ENCODE measurements around the gene RGS6. TPM values are rescaled to one million over a fixed set of nuclear protein-coding genes. Genes with fewer than 3 reads are reported as not detected.

RGS6 gene
- polyA plus RNA-seq, 3 donors: not detected

DNA sequence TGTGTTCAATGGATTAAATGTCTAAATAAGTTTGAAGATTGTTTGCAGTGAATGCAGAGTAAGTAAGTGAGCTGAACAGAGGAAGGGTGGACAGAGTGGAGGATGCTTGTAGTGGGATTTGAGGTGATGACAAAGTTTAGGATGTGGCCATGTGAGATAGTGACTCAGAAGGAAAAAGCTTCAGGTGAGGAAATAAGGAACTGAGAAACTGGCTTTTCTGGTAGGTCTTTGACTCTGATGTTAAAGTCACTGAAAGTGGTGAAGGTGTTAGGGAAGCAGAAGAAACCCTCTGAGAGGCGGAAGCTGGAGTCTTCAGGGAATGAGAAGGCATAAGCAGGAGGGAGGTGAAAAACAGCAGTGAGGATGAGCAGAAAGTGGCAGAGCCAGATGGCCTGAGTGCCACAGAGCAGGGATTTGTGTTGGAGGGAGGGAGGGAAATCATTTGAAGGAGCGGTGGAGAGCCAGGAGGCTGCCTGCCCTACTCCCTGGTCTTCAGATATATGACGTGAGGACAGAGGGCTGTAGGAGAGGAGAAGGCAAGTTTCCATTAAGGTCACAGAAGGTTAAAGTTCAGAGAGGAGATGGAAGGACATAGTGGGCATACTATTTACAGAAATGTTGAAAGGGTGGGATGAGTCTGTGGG is 24.8 kb downstream of the RGS6 start:
- H3K27ac Mint-ChIP-seq: no peak overlapping the region
- H4K20me1 ChIP-seq (ENCODE audit: insufficient read depth, low read length): no peaks in the 10 kb centered on the region
- intact Hi-C loops (cut with micrococcal nuclease): no loop called here
- H3K4me3 Mint-ChIP-seq: no peak overlapping the region
- no peak for DNase-seq
- H2AFZ ChIP-seq (ENCODE audit: insufficient read depth, low read depth, low read length, poor library complexity, severe bottlenecking): no peak overlapping the region
- H3K27me3 Mint-ChIP-seq (ENCODE audit: low read depth in 3 of 3): peaks cover 0 to 4% (median 3%) of the 10 kb centered on the region in 3 donors
- no peaks in the 10 kb centered on the region for H3K4me1 ChIP-seq (ENCODE audit: control insufficient read depth in 1 of 2, insufficient read depth in 2 of 2, low read length in 2 of 2)
- TF ChIP-seq, protein P1, sequence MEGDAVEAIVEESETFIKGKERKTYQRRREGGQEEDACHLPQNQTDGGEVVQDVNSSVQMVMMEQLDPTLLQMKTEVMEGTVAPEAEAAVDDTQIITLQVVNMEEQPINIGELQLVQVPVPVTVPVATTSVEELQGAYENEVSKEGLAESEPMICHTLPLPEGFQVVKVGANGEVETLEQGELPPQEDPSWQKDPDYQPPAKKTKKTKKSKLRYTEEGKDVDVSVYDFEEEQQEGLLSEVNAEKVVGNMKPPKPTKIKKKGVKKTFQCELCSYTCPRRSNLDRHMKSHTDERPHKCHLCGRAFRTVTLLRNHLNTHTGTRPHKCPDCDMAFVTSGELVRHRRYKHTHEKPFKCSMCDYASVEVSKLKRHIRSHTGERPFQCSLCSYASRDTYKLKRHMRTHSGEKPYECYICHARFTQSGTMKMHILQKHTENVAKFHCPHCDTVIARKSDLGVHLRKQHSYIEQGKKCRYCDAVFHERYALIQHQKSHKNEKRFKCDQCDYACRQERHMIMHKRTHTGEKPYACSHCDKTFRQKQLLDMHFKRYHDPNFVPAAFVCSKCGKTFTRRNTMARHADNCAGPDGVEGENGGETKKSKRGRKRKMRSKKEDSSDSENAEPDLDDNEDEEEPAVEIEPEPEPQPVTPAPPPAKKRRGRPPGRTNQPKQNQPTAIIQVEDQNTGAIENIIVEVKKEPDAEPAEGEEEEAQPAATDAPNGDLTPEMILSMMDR (IDR thresholded peaks at IDR 0.05): no peak
- H3K27ac ChIP-seq (ENCODE audit: low read depth in 1 of 2, low read length in 2 of 2): no peak overlapping the region
- no peaks in the 10 kb centered on the region for H3K36me3 ChIP-seq (replicated peaks in 1 of 2; ENCODE audit: control insufficient read depth in 1 of 2, insufficient read depth in 2 of 2, low read length in 2 of 2)
- no peaks in the 10 kb centered on the region for H3K4me1 Mint-ChIP-seq
- WGBS (ENCODE audit: insufficient coverage): 64% methylated on average over 3 of the region's 3 CpGs
- H3K79me2 ChIP-seq (ENCODE audit: insufficient read depth, low read length): no peaks in the 10 kb centered on the region
- no peak overlapping the region for H3K4me2 ChIP-seq (replicated peaks; ENCODE audit: extremely low read depth, low read length, poor library complexity, severe bottlenecking)
- H3K9me3 Mint-ChIP-seq: peaks cover 0 to 3% (median 0%) of the 10 kb centered on the region in 7 donors
- no peaks in the 10 kb centered on the region for H3K27me3 ChIP-seq (ENCODE audit: control insufficient read depth in 2 of 2, insufficient read depth in 2 of 2, low read length in 2 of 2)
- no peak overlapping the region for H3K9ac ChIP-seq (ENCODE audit: insufficient read depth, low read length, poor library complexity, severe bottlenecking)
- no peak overlapping the region for H3K4me3 ChIP-seq (replicated peaks in 1 of 3; ENCODE audit: low read depth in 2 of 3, low read length in 3 of 3)
- H3K9me3 ChIP-seq (replicated peaks in 1 of 2; ENCODE audit: control insufficient read depth in 1 of 2, insufficient read depth in 1 of 2, low read length in 2 of 2): no peaks in the 10 kb centered on the region
- H3K36me3 Mint-ChIP-seq: no peaks in the 10 kb centered on the region

DNA sequence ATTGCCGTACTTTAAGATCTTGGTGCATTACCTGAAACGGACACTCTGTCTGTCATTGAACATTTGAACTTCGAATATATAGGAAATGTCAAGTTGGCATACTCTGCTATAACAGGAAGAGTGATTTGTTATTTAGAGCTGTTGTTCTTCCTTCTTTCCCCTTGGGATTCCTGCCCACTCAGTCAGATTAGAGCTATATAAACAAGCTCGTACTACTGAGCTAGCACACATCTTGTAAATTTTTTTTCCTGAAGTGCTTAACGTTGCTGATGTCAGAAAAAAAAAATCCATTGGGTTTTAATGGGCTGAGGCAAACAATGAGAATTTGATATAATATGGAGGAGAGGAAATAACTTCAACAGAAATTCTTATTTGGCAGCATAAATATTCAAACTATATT is 26.8 kb downstream of the RGS6 start:
- no peak overlapping the region for H3K4me3 Mint-ChIP-seq
- H3K4me3 ChIP-seq (replicated peaks in 1 of 3; ENCODE audit: low read depth in 2 of 3, low read length in 3 of 3): no peak overlapping the region

More for the DNA sequence above, 26.8 kb downstream of the RGS6 start:
- Histone ChIP-seq H4K20me1 (ENCODE audit: insufficient read depth, low read length) (no peaks in the 10 kb centered on the region), H3K27ac (ENCODE audit: low read depth in 1 of 2, low read length in 2 of 2) (no peak overlapping the region), H2AFZ (ENCODE audit: insufficient read depth, low read depth, low read length, poor library complexity, severe bottlenecking) (no peak overlapping the region), H3K9me3 (replicated peaks in 1 of 2; ENCODE audit: control insufficient read depth in 1 of 2, insufficient read depth in 1 of 2, low read length in 2 of 2) (no peaks in the 10 kb centered on the region), H3K36me3 (replicated peaks in 1 of 2; ENCODE audit: control insufficient read depth in 1 of 2, insufficient read depth in 2 of 2, low read length in 2 of 2) (no peaks in the 10 kb centered on the region), H3K9ac (ENCODE audit: insufficient read depth, low read length, poor library complexity, severe bottlenecking) (no peak overlapping the region), H3K79me2 (ENCODE audit: insufficient read depth, low read length) (no peaks in the 10 kb centered on the region), H3K4me2 (replicated peaks; ENCODE audit: extremely low read depth, low read length, poor library complexity, severe bottlenecking) (no peak overlapping the region), H3K27me3 (ENCODE audit: control insufficient read depth in 2 of 2, insufficient read depth in 2 of 2, low read length in 2 of 2) (no peaks in the 10 kb centered on the region), H3K4me1 (ENCODE audit: control insufficient read depth in 1 of 2, insufficient read depth in 2 of 2, low read length in 2 of 2) (no peaks in the 10 kb centered on the region)
- WGBS (ENCODE audit: insufficient coverage): no CpG with 5 or more reads among the region's 5 CpGs
- no peak for DNase-seq
- TF ChIP-seq, protein P1 (IDR thresholded peaks at IDR 0.05): no peak
- H3K4me1 Mint-ChIP-seq: no peaks in the 10 kb centered on the region
- intact Hi-C loops (cut with micrococcal nuclease): no loop called here
- H3K27ac Mint-ChIP-seq: no peak overlapping the region
- peaks cover 0 to 3% (median 0%) of the 10 kb centered on the region in 7 donors for H3K9me3 Mint-ChIP-seq
- H3K27me3 Mint-ChIP-seq (ENCODE audit: low read depth in 3 of 3): peaks cover 0 to 6% (median 5%) of the 10 kb centered on the region in 3 donors
- H3K36me3 Mint-ChIP-seq: no peaks in the 10 kb centered on the region
